HG03469 (cell line): ENCODE results near the gene SPPL3.
"Not testable (repeated sequence)": the region's sequence is repeated elsewhere in the genome, so short reads cannot be mapped to it uniquely, and the experiment has no call there.

Experiments used
- ATAC-seq: cut with Tn5 transposase; IDR thresholded peaks from one replicate; pipeline ENCODE4 v1.9.1; 2021; ENCODE audit warnings: mild to moderate bottlenecking, moderate library complexity, moderate number of reproducible peaks; ENCODE audit not compliant: unreplicated experiment

The SPPL3 gene

GRCh38 chr12:120921637-120922036 lies 17.5 kb upstream of the SPPL3 start:
- no peak for ATAC-seq

GRCh38 chr12:120920178-120920577 lies 16.0 kb upstream of the SPPL3 start:
- ATAC-seq = no peak

- no peak for ATAC-seq
Observed at GRCh38 chr12:120917748-120918147, 13.6 kb upstream of the SPPL3 start.

- no peak for ATAC-seq
Observed at GRCh38 chr12:120916561-120916960, 12.4 kb upstream of the SPPL3 start.

- ATAC-seq = no peak
Observed at GRCh38 chr12:120914794-120915193, 10.6 kb upstream of the SPPL3 start.

GRCh38 chr12:120909633-120910298 lies 5.6 kb upstream of the SPPL3 start:
- ATAC-seq = no peak

GRCh38 chr12:120905856-120906384 lies 1.8 kb upstream of the SPPL3 start:
- ATAC-seq = no peak

GRCh38 chr12:120903412-120904196 lies 554 bp downstream of the SPPL3 start:
- peak; percentile 24 for ATAC-seq

- peak; percentile 5 for ATAC-seq
Observed at GRCh38 chr12:120902846-120903411, 1.2 kb downstream of the SPPL3 start.

- ATAC-seq = no peak
Observed at GRCh38 chr12:120901818-120902217, 2.3 kb downstream of the SPPL3 start.

- not testable (repeated sequence) for ATAC-seq
Observed at GRCh38 chr12:120901101-120901500, 3.1 kb downstream of the SPPL3 start.

GRCh38 chr12:120895532-120895931 lies 8.6 kb downstream of the SPPL3 start:
- no peak for ATAC-seq

GRCh38 chr12:120892265-120892664 lies 11.9 kb downstream of the SPPL3 start:
- no peak for ATAC-seq

GRCh38 chr12:120890963-120891362 lies 13.2 kb downstream of the SPPL3 start:
- no peak for ATAC-seq

GRCh38 chr12:120887253-120888043 lies 16.7 kb downstream of the SPPL3 start:
- ATAC-seq = no peak

- ATAC-seq = no peak
Observed at GRCh38 chr12:120886199-120887018, 17.7 kb downstream of the SPPL3 start.

- ATAC-seq = no peak
Observed at GRCh38 chr12:120885521-120885920, 18.6 kb downstream of the SPPL3 start.

GRCh38 chr12:120884644-120885043 lies 19.5 kb downstream of the SPPL3 start:
- ATAC-seq = no peak

GRCh38 chr12:120882055-120882555 lies 22.1 kb downstream of the SPPL3 start:
- ATAC-seq = no peak
